Subcutaneous preadipocyte (primary cell): ENCODE data around the gene LILRB1. TPM values are rescaled to one million over a fixed set of nuclear protein-coding genes. Genes with fewer than 3 reads are reported as not detected.

Experiments used
- small RNA-seq: library from RNA; depleted of rRNA; stranded (forward); fragments of <200 nt; gene quantifications from one replicate; pipeline ENCODE3, GENCODE V24; 2012
- total RNA-seq: library from RNA; depleted of rRNA; stranded (reverse); fragments of >200 nt; gene quantifications from 2 replicates; pipeline ENCODE4 v1.2.3, GENCODE V29; 2012

Gene LILRB1
- total RNA-seq: not detected in 2 replicates

GRCh38 chr19:54630262-54630661, at the start of gene LILRB1:
Gene LILRB1, plus strand, starts transcription at chr19:54630484. Its CDS starts 590 bp downstream, at chr19:54631074.

GRCh38 chr19:54593445-54593844, 36.8 kb upstream of the LILRB1 start, which contains the start of gene LILRA1:
Gene LILRA1, plus strand, starts transcription at chr19:54593632. Its CDS starts 613 bp downstream, at chr19:54594245.

GRCh38 chr19:54662730-54663129, 32.4 kb downstream of the LILRB1 start, which contains the start of gene LILRB4:
Gene LILRB4, plus strand, starts transcription at chr19:54662985. Its CDS starts 49 bp downstream, at chr19:54663034.

Small RNAs within 50 kb of the gene (small RNA-seq; reads per million reads assigned to genes)
- not detected for gene AC245036.3
- gene MIR8061: not detected

Other genes with a start within 250 kb of the LILRB1 start
- gene TTYH1, start 215.0 kb upstream of the LILRB1 start, total RNA-seq: not detected in 2 replicates
- 50.7 and 57.1 TPM in 2 replicates for gene LENG8, start 181.3 kb upstream of the LILRB1 start, total RNA-seq
- gene LENG9, start 166.7 kb upstream of the LILRB1 start, total RNA-seq: 4.9 and 7.3 TPM in 2 replicates
- gene CDC42EP5, start 157.2 kb upstream of the LILRB1 start, total RNA-seq: 7.6 and 18.4 TPM in 2 replicates
- gene LAIR2, start 127.7 kb upstream of the LILRB1 start, total RNA-seq: not detected in 2 replicates
- gene LILRA2, start 56.7 kb upstream of the LILRB1 start, total RNA-seq: not detected in 2 replicates
- not detected in 2 replicates for gene LILRA1, start 36.9 kb upstream of the LILRB1 start, total RNA-seq
- gene LILRB4, start 32.5 kb downstream of the LILRB1 start, total RNA-seq: not detected in 2 replicates
- gene KIR3DL3, start 94.0 kb downstream of the LILRB1 start, total RNA-seq: not detected in 2 replicates
- gene KIR2DL3, start 108.0 kb downstream of the LILRB1 start, total RNA-seq: not detected in 2 replicates
- gene KIR2DL1, start 139.3 kb downstream of the LILRB1 start, total RNA-seq: not detected in 2 replicates
- not detected in 2 replicates for gene KIR2DL4, start 173.1 kb downstream of the LILRB1 start, total RNA-seq
- not detected in 2 replicates for gene KIR3DL1, start 186.0 kb downstream of the LILRB1 start, total RNA-seq
- gene KIR2DS4, start 202.2 kb downstream of the LILRB1 start, total RNA-seq: not detected in 2 replicates
- not detected in 2 replicates for gene KIR3DL2, start 220.0 kb downstream of the LILRB1 start, total RNA-seq
- gene FCAR, start 243.8 kb downstream of the LILRB1 start, total RNA-seq: not detected in 2 replicates